Activated CD4-positive, alpha-beta T cell treated with anti-CD3 and anti-CD28 coated beads for 36 hours (primary cell): ENCODE data around the gene TSBP1. TPM values are rescaled to one million over a fixed set of nuclear protein-coding genes. Genes with fewer than 3 reads are reported as not detected.
"Not testable (repeated sequence)": the region's sequence is repeated elsewhere in the genome, so short reads cannot be mapped to it uniquely, and the experiment has no call there.

Experiments
- ATAC-seq: fragments of 200-7000 bp; cut with Tn5 transposase; one replicate; pipeline ENCODE4 v1.10.0; 2021; ENCODE audit warnings: mild to moderate bottlenecking, moderate library complexity
- CTCF ChIA-PET: fragments of 350-600 bp; sonication (Branson Sonifier 250); formaldehyde crosslinking; loops from one replicate; lab custom pipeline; 2021; ENCODE audit warnings: antibody characterized with exemption; lab: Charles Lee
- POLR2A ChIA-PET: fragments of 350-600 bp; sonication (Branson Sonifier 250); formaldehyde crosslinking; loops from one replicate; lab custom pipeline; 2021; ENCODE audit warnings: antibody characterized with exemption, inconsistent platforms; lab: Charles Lee
- DNase-seq: peaks from one replicate; pipeline ENCODE4 v3.0.0-alpha.2; 2020
- H3K27ac Mint-ChIP-seq: one replicate; pipeline ENCODE4 v1.8.0; 2021; ENCODE audit warnings: mixed read lengths
- H3K27me3 Mint-ChIP-seq: one replicate; pipeline ENCODE4 v1.8.0; 2021; ENCODE audit warnings: mixed read lengths
- H3K36me3 Mint-ChIP-seq: one replicate; pipeline ENCODE4 v1.8.0; 2021; ENCODE audit warnings: low read depth, mixed read lengths
- H3K4me1 Mint-ChIP-seq: one replicate; pipeline ENCODE4 v1.8.0; 2021; ENCODE audit warnings: mixed read lengths
- H3K4me3 Mint-ChIP-seq: one replicate; pipeline ENCODE4 v1.8.0; 2021; ENCODE audit warnings: mild to moderate bottlenecking, moderate library complexity, mixed read lengths
- H3K9me3 Mint-ChIP-seq: one replicate; pipeline ENCODE4 v1.8.0; 2021; ENCODE audit warnings: low read depth, mixed read lengths
- intact Hi-C, 2 experiments: fragments of 100-400 bp; cut with DNase I in 1 of 2; cut with micrococcal nuclease in 1 of 2; formaldehyde crosslinking; loops; one replicate each; pipeline versions ENCODE4 v1.14.2 to v1.15.1; 2022 to 2024; cut with DNase I, micrococcal nuclease
- total RNA-seq, 2 experiments: library from RNA; stranded (reverse); gene quantifications; one replicate each; pipeline ENCODE4 v1.2.3, GENCODE V29; 2021

Gene TSBP1
- total RNA-seq, 2 experiments from 2014 or later, result not detected

DNA sequence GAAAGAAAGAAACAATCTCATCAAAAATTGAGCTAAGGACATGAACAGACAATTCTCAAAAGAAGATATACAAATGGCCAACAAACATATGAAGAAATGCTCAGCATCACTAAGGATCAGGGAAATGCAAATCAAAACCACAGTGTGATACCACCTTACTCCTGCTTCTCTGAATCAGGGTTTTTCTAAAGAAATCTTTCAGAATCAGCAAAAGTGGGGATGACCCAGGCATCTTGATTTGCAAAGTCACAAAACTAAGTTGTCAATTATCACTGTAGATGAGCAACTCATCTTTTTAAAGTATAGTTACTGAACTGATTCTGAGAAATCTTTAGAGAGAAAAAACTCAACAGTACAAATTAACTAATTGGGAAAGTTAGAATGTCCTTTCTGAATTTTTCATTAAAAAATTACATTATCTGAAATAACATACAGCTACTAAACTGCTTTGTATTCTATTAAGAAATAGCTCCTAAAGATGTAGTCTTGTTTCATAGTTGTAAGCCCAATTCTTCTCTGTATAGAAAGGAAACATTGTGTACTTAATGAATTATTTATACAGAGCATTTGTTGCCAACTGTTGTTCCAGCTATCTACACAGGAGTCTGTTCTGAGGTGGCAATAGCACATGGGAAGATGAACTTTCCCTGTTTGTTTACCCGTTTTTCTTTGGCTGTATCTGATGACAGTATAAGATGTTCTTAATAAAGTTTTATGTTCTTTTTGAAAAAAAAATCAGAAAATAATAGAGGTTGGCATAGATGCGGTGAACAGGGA is 97.7 kb downstream of the TSBP1 start:
- POLR2A ChIA-PET, H3K4me3 Mint-ChIP-seq, ATAC-seq, H3K27ac Mint-ChIP-seq, H3K27me3 Mint-ChIP-seq, DNase-seq, intact Hi-C loops, H3K36me3 Mint-ChIP-seq, CTCF ChIA-PET, H3K9me3 Mint-ChIP-seq: not testable (repeated sequence)
- peaks cover 16% of the 10 kb centered on the region for H3K4me1 Mint-ChIP-seq

DNA sequence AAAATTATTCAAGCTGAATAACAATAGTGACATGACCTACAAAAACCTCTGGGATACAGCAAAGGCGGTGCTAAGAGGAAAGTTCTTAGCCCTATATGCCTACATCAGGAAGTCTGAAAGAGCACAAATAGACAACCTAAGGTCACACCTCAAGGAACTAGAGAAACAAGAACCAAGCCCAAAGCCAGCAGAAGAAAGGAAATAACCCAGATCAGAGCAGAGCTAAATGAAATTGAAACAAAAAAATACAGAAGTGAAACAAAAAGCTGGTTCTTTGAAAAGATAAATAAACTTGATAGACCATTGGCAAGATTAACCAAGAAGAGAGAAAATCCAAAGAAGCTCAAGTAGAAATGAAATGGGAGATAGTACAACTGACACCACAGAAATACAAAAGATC is 100.3 kb downstream of the TSBP1 start:
- Mint-ChIP-seq H3K27ac (peak overlapping the region; percentile 13), H3K36me3 (no peaks in the 10 kb centered on the region), H3K4me3 (no peak overlapping the region), H3K4me1 (peaks cover 16% of the 10 kb centered on the region), H3K9me3 (no peaks in the 10 kb centered on the region), H3K27me3 (no peaks in the 10 kb centered on the region)
- DNase-seq (no peak), ATAC-seq (no peak)
- ChIA-PET POLR2A (no interaction called here), CTCF (interaction anchor here (0.7 to 1.4 kb wide), 3 partner anchors 16 to 204 kb away, joined by 3 to 4 read pairs (median 3); no protein-coding TSS in a partner anchor)
- intact Hi-C loops, result no loop called here

DNA sequence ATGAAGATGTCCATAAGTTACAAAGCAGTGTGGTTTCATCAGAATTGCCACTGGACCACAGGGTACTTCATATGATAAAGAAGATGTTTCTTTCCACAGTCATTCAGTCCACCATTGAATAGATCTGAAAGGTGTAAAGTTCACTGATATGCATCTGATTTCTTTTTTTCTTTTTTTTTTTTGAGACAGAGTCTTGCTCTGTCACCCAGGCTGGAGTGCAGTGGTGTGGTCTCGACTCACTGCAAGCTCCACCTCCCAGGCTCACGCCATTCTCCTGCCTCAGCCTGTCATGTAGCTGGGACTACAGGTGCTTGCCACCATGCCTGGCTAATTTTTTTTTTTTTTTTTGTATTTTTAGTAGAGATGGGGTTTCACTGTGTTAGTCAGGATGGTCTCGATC is 103.2 kb downstream of the TSBP1 start:
- H3K27me3 Mint-ChIP-seq, DNase-seq, POLR2A ChIA-PET, H3K9me3 Mint-ChIP-seq, intact Hi-C loops, H3K27ac Mint-ChIP-seq, H3K4me3 Mint-ChIP-seq, H3K36me3 Mint-ChIP-seq, ATAC-seq: not testable (repeated sequence)
- peaks cover 14% of the 10 kb centered on the region for H3K4me1 Mint-ChIP-seq
- CTCF ChIA-PET, result interaction anchor here (1.0 to 1.4 kb wide), 2 partner anchors 13 to 37 kb away, joined by 3 read pairs; no protein-coding TSS in a partner anchor

DNA sequence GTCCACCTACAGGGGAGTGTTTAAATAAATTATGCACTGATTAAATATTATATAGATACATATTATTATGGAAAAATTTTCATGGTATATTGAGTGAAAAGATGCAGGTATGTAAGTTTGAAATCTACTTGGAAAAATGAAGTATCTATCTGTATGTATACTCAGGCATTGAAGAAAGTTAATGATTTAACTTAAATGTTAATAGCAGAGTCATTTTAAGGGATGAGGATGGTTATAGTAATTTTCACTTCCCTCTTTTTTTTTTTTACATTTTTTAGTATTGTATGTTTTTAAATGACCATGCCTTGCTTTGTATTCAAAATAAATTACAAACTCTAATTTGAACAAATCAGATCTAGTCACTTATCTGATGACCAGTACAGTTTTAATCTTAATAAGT is 104.7 kb downstream of the TSBP1 start:
- H3K36me3 Mint-ChIP-seq, result no peaks in the 10 kb centered on the region
- H3K27me3 Mint-ChIP-seq, result peaks cover under 1% of the 10 kb centered on the region
- H3K4me1 Mint-ChIP-seq, result peaks cover 12% of the 10 kb centered on the region
- no peak for ATAC-seq
- POLR2A ChIA-PET, result no interaction called here
- DNase-seq, result no peak
- H3K4me3 Mint-ChIP-seq, result no peak overlapping the region
- CTCF ChIA-PET, result interaction anchor here (1.4 to 1.9 kb wide), 2 partner anchors 11 to 38 kb away, joined by 3 to 7 read pairs; no protein-coding TSS in a partner anchor
- no peaks in the 10 kb centered on the region for H3K9me3 Mint-ChIP-seq
- H3K27ac Mint-ChIP-seq, result no peak overlapping the region
- intact Hi-C loops, result no loop called here

DNA sequence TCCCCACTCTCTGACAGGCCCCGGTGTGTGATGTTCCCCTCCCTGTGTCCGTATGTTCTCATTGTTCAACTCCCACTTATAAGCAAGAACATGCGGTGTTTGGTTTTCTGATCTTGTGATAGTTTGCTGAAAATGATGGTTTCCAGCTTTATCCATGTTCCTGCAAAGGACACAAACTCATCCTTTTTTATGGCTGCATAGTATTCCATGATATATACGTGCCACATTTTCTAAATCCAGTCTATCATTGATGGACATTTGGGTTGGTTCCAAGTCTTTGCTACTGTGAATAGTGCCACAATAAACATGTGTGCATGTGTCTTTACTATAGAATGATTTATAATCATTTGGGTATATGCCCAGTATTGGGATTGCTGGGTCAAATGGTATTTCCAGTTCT is 114.4 kb downstream of the TSBP1 start:
- CTCF ChIA-PET, result interaction anchor here (0.9 kb wide), 1 partner anchor 529 kb away, joined by 3 read pairs; no protein-coding TSS in a partner anchor
- H3K27ac Mint-ChIP-seq, DNase-seq, H3K36me3 Mint-ChIP-seq, H3K4me3 Mint-ChIP-seq, H3K9me3 Mint-ChIP-seq, intact Hi-C loops, POLR2A ChIA-PET, H3K27me3 Mint-ChIP-seq, ATAC-seq: not testable (repeated sequence)
- peaks cover 25% of the 10 kb centered on the region for H3K4me1 Mint-ChIP-seq

DNA sequence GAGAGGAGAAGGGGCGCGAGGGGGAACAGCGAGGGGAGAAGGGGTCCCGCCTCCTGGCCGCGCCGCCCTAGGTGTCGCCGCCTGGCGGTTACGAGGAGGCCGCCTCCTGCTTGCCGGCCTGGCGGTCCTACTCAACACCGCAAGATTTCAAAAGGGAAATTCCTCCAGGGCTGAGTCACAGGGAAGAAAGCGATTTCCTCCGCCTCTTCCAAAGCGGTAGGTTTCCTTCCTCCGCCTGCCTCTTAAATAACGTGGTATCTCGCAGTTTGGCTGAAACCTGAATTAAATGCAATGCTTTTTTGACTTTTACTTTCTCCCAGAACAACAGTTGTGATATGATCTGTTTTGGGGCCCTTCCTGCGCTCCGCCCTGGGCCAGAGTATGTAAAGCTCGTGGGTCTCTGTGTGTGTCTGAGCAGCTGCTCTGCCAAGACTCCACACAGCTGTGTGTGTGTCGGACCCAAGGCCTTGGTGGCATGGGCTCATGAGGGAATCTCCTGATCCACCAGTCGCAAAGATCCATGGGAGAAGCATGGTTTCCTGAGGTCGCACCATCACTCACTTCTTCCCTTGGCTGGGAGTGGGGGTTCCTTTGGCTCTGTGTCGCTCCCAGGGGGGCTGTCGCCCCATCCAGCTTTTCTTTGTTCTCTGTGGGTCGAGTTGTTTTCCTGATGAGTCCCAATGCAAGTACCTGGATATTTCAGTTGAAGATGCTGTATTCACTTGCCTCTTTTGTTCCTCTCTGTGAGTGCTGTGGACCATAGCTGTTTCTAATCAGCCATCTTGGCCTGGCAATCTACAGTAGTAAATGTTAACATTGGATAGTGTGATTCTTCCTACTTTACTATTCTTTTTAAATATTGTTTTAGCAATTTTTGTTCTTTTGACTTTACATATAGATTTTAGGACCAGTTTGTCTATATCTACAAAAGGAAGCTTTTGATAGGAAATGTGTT is 116.2 kb downstream of the TSBP1 start:
- intact Hi-C loops, result loop anchor here in 1 of 2 experiments (2.0 kb wide), 2 partner anchors 15 to 115 kb away; partner anchors contain the start of gene TSBP1
- peaks cover 33% of the 10 kb centered on the region for H3K4me1 Mint-ChIP-seq
- ATAC-seq (peak; percentile 90), DNase-seq (peak; percentile 84)
- POLR2A ChIA-PET, result interaction anchor here (0.6 to 1.0 kb wide), 2 partner anchors 8 to 128 kb away, joined by 3 to 4 read pairs; partner anchors contain the start of gene ATF6B
- H3K9me3 Mint-ChIP-seq, result no peaks in the 10 kb centered on the region
- H3K27me3 Mint-ChIP-seq, result peaks cover 8% of the 10 kb centered on the region
- H3K4me3 Mint-ChIP-seq, result peak overlapping the region; percentile 43
- H3K36me3 Mint-ChIP-seq, result no peaks in the 10 kb centered on the region
- CTCF ChIA-PET, result interaction anchor here (0.5 to 3.1 kb wide), 11 partner anchors 10 to 745 kb away, joined by 3 to 24 read pairs (median 3); no protein-coding TSS in a partner anchor
- H3K27ac Mint-ChIP-seq, result peak overlapping the region; percentile 76

DNA sequence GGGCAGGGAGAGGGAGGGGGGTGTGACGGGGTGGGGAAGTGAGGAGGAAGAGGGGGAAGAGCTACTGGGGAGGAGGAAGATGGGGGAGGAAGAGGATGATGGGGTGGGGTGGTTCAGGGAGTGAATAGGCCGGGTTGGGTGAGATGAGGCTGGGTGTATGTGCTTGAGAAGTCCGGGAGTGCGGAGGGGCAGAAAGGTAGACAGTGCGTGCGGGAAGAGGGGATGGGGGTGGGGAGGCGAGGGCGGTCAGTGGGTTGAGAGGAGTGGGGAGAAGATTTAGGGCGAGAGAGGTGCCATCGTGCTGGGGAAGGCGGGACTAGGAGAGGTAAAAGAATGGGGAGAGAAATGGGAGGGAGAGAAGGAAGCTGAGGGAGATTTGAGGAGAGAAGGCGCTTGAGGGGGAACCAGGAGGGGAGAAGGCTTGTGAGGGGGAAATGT is 116.9 kb downstream of the TSBP1 start:
- H3K4me3 Mint-ChIP-seq, result peak overlapping the region; percentile 43
- peak overlapping the region; percentile 76 for H3K27ac Mint-ChIP-seq
- peaks cover 33% of the 10 kb centered on the region for H3K4me1 Mint-ChIP-seq
- ChIA-PET CTCF (interaction anchor here (0.5 to 3.1 kb wide), 5 partner anchors 10 to 612 kb away, joined by 3 to 24 read pairs (median 3); no protein-coding TSS in a partner anchor), POLR2A (interaction anchor here (1.0 kb wide), 1 partner anchor 127 kb away, joined by 3 read pairs; the partner anchor contains the start of gene ATF6B)
- H3K36me3 Mint-ChIP-seq, result no peaks in the 10 kb centered on the region
- ATAC-seq, result no peak
- peaks cover 3% of the 10 kb centered on the region for H3K27me3 Mint-ChIP-seq
- H3K9me3 Mint-ChIP-seq, result no peaks in the 10 kb centered on the region
- intact Hi-C loops, result loop anchor here in 1 of 2 experiments (2.0 kb wide), 2 partner anchors 14 to 116 kb away; partner anchors contain the start of gene TSBP1
- no peak for DNase-seq

DNA sequence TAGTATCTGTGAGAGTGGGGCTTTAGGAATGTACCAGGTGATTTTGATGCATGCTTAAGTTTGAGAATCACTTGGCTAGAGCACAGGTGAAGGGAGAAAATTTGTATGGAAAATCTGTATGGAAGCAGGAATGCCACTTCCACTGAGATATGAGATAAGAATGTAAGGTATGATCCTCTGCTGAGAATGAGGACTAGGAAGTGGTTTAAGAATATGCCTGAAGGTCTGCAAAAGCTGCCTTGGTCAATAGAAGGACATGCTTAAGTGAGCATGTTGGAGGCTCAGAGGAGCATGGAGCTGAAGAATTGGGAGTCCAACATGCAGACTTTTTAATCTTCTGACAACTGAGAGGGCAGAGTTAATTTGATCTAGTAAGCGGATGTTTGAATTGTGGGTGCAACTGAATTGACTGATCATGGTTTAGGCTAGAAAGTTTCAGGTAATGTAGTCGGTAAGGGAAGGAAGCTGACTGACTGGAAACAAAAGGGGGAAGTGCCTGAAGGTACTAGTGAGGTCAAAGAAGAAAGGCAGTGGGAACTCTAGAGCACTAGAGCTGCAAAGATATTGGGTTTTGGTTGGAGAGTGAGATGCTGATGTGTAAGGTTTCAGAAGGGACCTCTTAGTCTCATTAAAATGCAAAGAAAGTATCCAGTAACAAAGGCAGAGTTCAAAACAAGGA is 119.2 kb downstream of the TSBP1 start:
- ATAC-seq (peak; percentile 65), DNase-seq (no peak)
- peaks cover 33% of the 10 kb centered on the region for H3K4me1 Mint-ChIP-seq
- CTCF ChIA-PET, result interaction anchor here (0.7 to 0.8 kb wide), 2 partner anchors 14 to 1281 kb away, joined by 3 read pairs; no protein-coding TSS in a partner anchor
- H3K9me3 Mint-ChIP-seq, result peaks cover 4% of the 10 kb centered on the region
- no peaks in the 10 kb centered on the region for H3K27me3 Mint-ChIP-seq
- H3K27ac Mint-ChIP-seq, result no peak overlapping the region
- intact Hi-C loops, result no loop called here
- H3K4me3 Mint-ChIP-seq, result no peak overlapping the region
- POLR2A ChIA-PET, result interaction anchor here (0.6 kb wide), 1 partner anchor 1926 kb away, joined by 3 read pairs; no protein-coding TSS in a partner anchor
- H3K36me3 Mint-ChIP-seq, result no peaks in the 10 kb centered on the region

DNA sequence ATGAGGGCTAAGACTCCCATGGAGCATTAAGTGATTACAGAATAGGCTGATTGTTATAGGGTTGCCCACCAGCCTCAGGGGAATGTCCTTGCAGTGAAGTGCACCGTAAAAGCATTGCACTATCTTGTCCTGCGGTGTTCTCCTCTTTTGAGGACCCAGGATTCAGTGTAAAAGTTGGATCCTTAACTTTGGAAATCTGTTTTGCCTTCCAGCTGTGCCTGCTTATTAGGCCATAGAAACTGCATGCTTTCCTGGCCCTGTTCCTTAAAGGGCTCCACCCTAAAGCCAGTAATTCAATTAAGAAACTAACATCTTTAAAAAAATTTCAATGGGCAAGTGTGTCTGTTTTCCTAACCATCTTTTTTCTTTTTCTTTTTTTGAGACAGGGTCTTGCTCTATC is 122.4 kb downstream of the TSBP1 start:
- no peaks in the 10 kb centered on the region for H3K36me3 Mint-ChIP-seq
- intact Hi-C loops, result loop anchor here (5.0 to 10.0 kb wide), 3 partner anchors 132 to 446 kb away; no protein-coding TSS in a partner anchor
- DNase-seq, result no peak
- H3K9me3 Mint-ChIP-seq, result peaks cover 4% of the 10 kb centered on the region
- ATAC-seq, result no peak
- CTCF ChIA-PET, result interaction anchor here (0.8 to 2.0 kb wide), 3 partner anchors 132 to 164 kb away, joined by 3 to 5 read pairs (median 3); no protein-coding TSS in a partner anchor
- H3K4me3 Mint-ChIP-seq, result no peak overlapping the region
- POLR2A ChIA-PET, result no interaction called here
- peaks cover 24% of the 10 kb centered on the region for H3K4me1 Mint-ChIP-seq
- no peaks in the 10 kb centered on the region for H3K27me3 Mint-ChIP-seq
- H3K27ac Mint-ChIP-seq, result no peak overlapping the region

DNA sequence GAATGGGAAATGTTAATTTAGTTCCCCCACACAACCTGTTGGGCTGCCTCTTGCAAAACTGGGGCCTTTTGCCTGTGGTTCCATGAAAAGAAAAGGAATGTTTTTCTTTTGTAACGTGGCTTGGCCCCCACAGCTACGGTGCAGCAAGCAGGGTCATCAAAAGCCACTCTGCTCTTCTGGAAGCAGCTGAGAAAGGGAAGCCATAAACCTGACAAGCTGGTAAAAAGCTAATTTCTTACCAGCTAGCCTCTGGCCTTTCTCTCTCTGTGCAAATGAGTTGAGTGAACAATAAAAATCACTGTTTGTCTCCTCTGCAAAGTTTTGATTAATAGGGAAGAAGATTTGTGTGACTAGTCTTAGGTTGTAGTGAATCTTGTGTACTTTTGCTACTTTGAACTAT is 124.3 kb downstream of the TSBP1 start:
- DNase-seq (no peak), ATAC-seq (no peak)
- CTCF ChIA-PET, result interaction anchor here (0.6 to 0.8 kb wide), 2 partner anchors 109 to 154 kb away, joined by 3 to 4 read pairs; no protein-coding TSS in a partner anchor
- H3K4me3 Mint-ChIP-seq, result no peak overlapping the region
- H3K27me3 Mint-ChIP-seq, result no peaks in the 10 kb centered on the region
- POLR2A ChIA-PET, result no interaction called here
- peaks cover 4% of the 10 kb centered on the region for H3K9me3 Mint-ChIP-seq
- no peaks in the 10 kb centered on the region for H3K36me3 Mint-ChIP-seq
- intact Hi-C loops, result loop anchor here (5.0 to 10.0 kb wide), 3 partner anchors 130 to 447 kb away; no protein-coding TSS in a partner anchor
- H3K27ac Mint-ChIP-seq, result no peak overlapping the region
- peaks cover 16% of the 10 kb centered on the region for H3K4me1 Mint-ChIP-seq
